HG03060 (cell line): Measurements from ENCODE around the gene CST6.
"Not testable (repeated sequence)": the region's sequence is repeated elsewhere in the genome, so short reads cannot be mapped to it uniquely, and the experiment has no call there.

Experiments
- ATAC-seq: cut with Tn5 transposase; IDR thresholded peaks from one replicate; pipeline ENCODE4 v1.9.1; 2021; ENCODE audit warnings: low read depth, moderate number of reproducible peaks; ENCODE audit not compliant: unreplicated experiment

Gene CST6

DNA sequence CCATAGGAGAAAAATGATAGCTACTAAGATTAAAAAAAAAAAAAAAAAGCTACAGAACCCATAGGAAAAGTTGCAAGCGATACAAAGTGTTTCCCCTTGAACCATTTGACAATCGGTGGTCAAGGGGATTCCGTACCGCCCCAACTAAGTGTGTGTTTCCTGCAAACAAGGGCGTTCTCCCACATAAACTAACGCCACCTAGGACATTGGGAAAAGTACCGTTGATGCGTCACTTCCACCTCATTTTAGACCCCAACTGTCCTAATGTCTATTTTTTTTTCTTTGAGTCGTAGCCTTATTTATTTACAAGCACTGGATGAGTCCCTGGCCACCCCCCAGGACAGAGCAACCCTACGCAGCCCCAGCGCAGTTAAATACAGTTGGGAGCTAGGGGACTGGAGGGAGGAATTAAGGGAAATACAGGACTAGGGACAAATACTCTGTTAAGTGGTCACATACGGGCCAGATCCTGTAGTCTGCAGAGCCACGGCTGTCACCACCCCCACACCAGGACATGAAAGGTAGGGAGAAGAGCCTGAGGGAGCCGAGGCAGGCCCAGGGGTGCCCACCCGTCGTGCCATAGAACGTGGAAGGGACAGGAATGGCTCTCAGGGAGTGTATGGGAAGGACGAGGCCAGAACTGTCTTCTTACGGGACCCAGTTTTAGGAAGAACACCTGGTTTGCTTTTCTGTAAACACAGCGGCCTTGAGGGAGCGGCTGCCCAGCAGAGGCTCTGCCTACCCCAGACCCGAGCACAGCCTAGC, 28.8 kb upstream of the CST6 start:
- ATAC-seq: no peak

DNA sequence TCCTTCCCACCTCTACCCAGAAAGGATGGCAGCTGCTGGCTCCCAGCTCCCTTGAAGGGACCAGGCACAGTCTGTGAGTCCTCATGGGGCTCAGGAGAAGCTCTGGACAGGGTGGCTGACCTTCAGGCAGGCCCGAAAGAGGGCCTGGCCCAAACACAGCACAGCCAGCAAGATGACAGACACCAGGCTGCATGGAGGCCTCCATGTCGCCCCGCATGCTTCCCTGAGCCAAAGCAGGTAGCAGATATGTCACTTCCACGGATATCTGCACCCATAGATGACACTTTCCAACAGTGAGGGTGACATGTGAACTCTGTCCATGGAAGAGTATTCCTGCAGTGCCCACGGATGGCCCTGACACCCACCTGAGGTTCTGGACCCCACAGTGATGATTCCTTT, 28.2 kb upstream of the CST6 start:
- no peak for ATAC-seq

DNA sequence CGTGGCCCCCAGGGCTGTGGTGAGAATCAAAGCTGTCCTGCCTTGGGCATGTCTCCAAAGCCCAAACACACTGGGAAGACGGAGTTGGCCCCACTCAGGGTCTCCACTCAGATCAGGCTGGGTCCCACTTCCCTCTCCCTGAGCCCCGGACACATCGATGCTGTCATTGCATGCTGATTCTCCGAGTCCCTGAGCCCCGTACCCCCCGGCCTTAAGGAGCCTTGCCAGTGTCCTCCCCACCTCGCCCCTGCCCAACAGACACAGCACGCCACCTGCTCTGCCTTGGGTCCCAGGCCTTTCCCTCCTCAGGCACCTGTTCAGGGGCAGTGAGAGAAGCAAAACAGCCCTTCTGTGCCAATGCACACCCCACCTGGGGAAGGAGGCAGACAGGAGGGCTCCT, 24.5 kb upstream of the CST6 start:
- ATAC-seq: no peak

DNA sequence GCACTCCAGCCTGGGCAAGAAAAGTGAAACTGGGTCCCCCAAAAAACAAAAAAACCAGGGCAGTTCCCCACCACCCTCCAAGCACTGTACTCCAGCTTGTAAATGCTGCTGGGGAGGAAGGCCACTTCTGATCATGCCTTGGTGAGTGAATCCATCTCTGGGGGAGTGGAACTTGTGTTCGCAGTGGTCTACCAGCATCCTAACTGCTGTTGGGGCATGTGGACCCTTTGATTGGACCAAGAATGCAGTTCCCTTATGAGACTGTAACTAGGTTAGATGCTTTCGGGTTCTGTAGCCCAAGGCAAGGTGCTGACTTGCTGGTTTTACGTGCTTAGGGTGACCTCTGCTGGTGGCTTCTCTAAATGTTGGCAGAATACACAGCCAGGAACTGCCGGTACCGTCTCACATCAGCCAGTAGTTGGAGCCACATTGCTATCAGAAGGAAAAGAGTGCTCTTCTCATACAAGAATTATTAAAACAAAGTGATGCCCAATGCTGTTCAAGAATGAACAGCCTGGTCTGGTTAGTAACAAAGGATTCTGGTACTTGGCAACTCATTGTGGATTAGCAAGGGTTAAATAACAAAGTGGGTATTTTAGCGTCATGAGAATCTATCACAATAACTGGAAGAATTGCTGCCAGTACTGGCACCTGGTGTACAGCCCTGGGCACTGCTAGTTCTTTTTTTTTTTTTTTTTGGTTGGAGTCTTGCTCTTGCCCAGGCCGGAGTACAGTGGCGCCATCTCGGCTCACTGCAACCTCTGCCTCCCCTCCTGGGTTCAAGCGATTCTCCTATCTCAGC, 22.8 kb upstream of the CST6 start:
- peak; percentile 84 for ATAC-seq

DNA sequence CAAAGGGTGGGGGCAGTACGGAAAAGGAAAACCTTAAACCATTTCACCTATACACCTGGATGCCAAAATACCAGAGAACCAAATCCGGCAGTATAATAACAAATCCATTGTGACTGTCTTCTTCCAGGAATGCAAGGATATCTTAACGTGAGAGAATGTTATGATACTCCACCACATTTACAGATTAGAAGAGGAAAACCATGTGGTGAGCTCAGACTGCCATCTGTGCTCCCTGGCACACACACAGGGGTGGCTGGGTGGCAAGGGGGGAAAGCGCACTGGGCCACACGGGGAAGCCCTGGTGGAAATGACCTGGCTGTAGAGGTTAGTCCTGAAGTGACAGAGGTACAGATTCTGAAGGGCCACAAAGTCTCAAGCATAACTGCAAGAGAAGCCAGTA, 19.8 kb upstream of the CST6 start:
- ATAC-seq: no peak

DNA sequence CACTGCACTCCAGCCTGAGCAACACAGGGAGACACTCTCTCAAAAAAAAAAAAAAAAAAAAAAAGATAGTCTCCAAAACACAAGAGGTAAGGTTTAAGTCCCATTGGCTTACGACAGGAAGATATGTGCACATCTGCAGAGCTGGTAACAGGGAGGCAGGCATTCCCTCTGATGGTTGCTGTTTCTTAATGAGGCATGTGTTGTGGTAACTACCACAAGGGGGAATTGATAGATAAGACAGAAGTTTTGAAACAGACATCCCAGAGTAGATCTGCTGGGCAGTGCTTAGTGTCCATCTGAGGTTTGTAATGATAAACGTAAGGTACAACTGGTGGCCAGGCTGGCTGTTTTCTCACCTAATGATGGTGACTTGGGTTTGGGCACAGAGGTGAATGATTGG, 14.5 kb upstream of the CST6 start:
- ATAC-seq: no peak

DNA sequence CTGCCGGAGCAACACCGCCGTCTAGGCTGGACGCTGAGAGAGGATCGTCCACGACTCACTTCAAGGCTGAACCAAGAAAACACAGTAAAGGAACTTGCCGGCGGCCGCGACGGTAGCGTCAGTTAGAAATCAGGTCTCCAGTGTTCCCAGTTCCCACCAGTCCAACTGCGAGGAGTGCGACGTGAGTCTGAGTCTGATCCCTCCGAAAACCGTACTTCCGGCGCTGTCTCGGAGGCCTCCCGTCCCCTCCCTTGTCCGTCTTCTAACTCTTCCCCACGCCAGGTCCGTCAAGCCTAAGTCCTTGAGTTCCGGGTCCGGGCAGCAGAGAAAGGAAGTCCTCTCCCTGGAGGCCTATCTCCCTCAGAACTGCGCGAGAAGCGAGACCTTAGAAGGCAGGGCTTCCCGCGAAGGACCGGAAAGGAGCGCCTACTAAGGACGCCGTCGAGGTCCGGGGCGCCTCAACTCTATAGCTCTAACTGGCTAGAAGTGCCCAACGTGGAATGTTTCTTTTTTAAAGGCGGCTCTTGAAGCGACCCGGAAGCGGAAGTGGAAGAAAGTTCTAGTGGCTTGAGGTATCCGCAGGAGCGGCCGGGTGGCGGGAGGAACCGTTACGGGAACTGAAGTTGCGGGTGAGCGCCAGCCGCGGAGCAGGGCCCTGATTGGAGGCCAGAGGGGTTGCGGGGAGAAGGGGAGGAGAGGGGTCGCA, 9.7 kb upstream of the CST6 start, which contains the start of the genes BANF1 and EIF1AD:
TSS of gene BANF1 (plus strand) at position 562 of the 706 bp plus-strand sequence. CDS start 748 bp downstream, outside the sequence.
TSS of gene EIF1AD (minus strand) at position 216 of the 706 bp plus-strand sequence. CDS start 1,768 bp downstream, outside the sequence.
- ATAC-seq: peak; percentile 63

DNA sequence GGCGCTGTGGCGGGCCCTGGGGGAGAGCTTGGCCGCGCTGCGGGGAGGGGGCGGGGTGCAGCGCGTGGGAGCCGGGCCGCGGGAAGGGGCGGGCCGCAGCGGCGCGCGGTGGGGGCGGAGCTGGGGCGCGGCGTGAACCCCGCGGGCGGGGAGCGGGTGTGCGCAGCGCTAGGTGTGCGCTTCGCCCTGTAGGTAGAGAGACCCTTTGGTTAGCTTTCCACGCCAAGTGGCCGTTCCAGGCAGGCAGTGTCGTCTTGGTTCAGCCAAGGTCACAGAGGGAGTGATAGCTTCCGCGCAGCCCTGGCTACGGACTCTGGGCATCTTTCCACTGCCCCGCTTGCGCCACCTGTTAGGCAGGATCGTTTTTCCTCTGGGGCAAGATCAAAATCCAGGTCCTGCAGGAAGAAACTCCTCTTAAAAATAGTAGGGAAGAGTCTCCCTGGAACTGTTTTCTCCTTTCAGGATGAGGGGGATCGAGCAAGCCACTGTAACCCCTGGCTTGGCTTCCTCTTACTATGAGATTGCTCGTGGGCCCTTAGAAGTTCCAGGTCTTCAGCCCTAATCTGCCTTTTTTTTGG, 9.1 kb upstream of the CST6 start:
- peak; percentile 25 for ATAC-seq

DNA sequence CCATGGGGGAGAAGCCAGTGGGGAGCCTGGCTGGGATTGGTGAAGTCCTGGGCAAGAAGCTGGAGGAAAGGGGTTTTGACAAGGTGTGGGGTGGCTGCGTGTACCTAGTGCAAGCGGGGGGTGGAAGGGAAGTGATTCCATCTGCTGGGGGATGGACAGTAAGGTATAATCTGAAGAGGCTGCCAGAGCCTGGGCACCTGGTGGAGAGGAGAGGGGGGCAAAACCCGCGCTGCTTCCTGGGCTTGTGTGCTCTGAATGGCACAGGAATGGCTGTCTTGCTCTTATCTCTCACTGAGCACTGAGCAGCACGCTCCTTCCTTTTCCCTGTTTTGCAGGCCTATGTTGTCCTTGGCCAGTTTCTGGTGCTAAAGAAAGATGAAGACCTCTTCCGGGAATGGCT, 8.5 kb upstream of the CST6 start:
- no peak for ATAC-seq

DNA sequence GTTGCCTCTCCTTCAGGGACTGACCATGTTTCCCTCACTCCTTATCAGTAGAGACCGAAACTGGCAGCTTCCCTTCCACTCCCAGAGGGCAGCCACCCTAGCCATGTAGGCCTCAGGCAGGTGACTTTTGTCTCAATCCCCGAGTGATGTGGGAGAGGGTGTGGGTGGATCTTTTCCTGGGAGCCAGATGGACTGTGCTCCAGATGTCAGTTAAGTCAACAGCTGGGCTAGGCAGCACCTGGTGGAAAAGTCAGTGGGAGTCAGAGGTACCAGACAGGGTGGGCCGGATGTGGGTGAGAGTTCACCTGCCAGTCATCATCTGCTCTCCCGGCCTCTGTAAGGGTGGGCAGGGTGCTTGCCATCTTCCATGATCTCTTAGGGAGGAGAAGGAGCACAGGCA, 7.6 kb upstream of the CST6 start:
- no peak for ATAC-seq

DNA sequence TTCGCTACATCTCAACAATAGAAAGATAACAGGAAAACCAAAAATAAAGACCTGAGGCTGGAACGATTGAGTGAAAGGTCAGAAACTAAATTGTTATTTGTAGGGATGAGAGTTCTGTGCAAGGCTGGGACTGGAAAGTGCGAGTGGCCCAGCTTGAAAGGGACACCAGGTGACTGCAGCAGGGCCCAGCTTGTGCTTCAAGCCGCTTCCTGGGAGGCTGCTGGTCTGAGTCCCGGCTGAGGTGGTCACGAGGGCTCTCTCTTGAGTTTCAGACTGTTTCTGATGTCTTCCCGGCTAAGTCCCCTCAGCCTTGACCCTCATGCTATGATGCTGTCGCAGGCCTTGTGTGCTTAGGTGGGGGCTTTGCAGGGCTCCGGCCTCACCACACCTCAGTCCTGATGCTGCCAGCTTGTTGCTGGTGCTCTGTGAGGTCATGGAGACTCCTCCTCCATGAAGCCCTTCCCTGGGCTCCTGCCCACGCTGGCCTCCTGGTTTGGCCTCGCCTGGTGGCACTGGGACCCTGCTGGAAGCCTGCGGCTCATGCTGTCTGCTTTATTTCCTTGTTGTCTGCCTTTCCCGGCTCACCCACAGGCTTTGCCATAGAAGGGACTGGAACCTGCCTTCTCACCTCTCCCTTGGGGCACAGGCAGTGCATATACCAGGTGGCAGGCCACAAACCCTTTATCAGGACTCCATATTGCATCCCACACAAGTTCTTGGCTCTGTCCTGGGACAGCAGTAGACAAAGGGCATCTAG, 5.5 kb upstream of the CST6 start:
- ATAC-seq: no peak

DNA sequence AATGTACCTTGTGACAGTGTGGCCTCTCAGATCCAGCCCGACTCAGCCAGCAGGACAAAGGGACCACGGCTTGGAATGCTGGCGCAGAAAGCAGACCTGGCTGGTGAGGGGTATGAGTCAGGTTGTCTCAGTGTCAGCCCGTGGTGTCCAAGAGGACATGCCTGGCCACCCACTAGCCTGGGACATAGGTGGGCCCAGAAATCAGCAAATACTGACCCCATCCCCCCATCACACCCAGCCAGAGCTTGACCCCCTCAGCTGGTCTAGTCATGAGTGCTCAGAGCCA, 5.0 kb upstream of the CST6 start:
- no peak for ATAC-seq

DNA sequence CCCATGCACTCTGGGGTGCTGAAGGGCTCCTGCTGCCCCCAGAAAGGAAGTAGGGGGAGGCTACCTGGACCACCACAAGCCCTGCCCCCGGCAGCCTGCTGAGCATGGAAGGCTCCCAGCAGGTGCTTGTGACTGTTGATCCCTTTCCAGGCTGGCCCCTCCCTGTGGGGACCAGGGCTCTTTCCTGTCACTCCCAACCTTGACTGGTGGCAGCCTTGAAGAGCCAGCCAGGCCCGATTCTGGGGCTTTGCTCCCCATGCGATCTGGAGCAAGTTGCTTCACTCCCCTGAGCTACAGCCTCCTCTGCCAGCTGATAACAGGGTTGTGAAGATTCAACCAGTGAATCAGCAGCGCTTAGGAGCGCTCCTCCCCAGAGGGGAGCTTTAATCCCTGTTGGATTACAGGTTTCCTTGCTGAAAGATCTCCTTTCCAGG, 4.6 kb upstream of the CST6 start:
- no peak for ATAC-seq

DNA sequence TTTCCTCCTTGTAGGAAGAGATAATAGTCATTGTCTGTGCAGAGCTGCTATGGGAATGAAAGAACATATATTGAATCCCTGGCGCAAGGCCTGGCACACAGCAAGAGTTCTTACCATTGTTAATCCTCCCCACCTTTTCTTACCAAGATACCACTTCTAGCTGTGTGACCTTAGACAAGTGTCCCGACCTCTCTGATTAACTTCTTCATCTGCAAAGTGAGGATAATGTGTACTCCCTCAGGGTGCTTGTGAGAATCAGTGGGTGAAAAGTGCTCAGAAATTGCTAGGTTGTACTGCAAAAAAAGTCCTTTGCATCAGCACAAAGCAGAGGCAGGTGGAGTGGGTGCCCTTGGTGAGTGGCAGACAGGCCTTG, 3.7 kb upstream of the CST6 start:
- no peak for ATAC-seq

DNA sequence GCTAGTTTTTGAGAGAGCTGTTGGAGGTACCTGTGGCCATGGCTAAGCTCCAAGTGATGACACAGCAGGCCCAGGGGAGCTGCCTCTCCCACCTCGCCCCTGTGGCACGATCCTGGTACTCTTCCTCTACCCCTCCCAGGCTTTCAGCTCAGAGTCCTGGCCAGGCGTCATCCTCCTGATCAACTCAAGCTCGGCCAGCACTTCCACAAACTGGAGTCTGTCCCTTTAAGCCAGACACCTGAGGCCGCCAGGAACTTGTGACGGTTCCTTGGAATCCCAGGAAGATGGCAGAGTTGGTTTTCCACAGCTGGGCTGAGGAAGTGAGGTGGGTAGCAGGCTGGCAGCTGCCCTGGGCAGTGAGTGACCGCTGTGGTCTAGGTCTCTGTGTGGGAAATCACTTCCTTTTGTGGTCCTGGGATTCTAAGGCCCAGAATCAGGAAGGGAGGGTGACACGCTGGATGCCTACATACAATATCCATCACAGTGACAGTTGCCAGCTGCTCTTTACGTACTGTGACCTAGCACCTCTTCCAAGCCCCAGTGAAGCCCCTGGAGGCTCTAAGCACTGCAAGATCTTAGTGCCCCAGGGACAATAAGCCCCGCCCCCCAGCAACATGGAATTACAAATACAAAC, 3.2 kb upstream of the CST6 start:
- no peak for ATAC-seq

DNA sequence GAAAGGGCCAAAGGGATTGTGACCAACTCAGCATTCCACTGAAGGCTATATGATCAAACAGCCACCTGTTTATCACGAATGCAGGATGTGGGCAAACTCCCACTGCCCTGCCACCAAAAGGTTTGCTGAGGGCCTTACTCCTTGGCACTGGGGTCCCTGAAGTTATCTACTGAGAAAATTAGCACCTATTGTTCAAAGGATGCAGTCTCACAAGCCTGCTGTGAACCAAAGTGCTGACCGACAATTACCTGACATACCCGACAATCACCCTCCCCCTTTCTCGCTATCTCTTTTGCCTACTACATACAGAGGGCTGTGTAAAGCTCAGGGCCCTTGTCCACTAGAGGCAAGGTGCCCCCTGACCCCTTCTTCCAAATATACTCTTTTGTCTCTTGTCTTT, 1.8 kb upstream of the CST6 start:
- not testable (repeated sequence) for ATAC-seq

DNA sequence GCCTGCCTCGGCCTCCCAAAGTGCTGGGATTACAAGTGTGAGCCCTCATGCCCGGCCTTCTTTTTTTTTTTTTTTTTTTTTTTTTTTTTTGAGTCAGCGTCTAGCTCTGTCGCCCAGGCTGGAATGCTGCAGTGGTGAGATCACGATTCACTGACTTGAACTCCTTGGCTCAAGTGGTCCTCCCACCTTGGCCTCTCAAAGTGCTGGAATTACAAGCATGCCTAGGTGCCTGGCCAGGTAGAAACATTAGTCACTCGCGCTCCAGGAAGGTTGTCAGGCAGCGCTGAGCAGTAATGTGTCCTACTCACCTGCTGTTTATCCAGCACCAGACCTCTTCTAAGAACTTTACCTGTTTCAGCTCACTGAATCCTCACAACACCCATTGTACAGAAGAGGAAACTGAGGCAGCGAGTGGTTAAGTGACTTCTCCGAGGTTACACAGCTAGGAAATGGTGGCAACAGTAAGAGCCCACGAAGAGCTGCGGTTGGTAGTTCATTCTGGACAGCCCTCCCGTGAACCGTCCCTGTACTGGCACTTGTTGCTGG, 496 bp upstream of the CST6 start:
- ATAC-seq: no peak

DNA sequence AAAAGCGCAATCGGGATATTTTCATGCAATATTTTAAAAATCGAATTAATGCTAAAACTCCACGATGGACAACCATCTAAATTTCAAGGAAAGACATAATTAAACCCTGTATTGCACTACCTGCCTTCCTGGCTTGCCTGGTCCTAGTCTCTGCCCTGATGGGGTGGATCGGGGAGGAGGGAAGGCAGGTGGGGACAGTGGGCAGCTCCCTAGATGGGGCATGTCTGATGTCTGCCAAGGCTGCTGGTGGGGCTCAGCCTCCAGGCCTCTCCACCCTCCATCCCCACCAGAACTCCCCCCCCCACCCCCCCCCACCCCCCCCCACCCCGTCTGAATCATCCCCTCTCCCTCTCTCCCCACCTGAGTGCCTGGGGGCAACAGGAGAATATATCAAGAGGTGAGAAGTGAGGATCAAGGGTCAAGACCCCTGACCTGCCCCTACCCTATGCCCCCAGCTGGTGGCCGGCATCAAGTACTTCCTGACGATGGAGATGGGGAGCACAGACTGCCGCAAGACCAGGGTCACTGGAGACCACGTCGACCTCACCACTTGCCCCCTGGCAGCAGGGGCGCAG, 650 bp downstream of the CST6 start:
- ATAC-seq: no peak
